Osteoblast (primary cell): ENCODE measurements around the gene MAPRE3. TPM values are rescaled to one million over a fixed set of nuclear protein-coding genes. Genes with fewer than 3 reads are reported as not detected.

Experiments
- DNase-seq: peaks from one replicate; pipeline ENCODE4 v3.0.0; 2011; ENCODE audit warnings: low spot score, mixed read lengths; ENCODE audit not compliant: insufficient read length; ENCODE audit errors: missing footprints
- H2AFZ ChIP-seq: 2 replicates; pipeline ENCODE4 v1.6.0; 2011; ENCODE audit warnings: mild to moderate bottlenecking, low read length
- H3K27ac ChIP-seq: 2 replicates; pipeline ENCODE4 v1.5.1; 2011; ENCODE audit warnings: mild to moderate bottlenecking, low read depth, low read length, moderate library complexity
- H3K27me3 ChIP-seq: 2 replicates; pipeline ENCODE4 v1.6.0; 2012; ENCODE audit warnings: mild to moderate bottlenecking, control low read depth, inconsistent platforms, low read length, moderate library complexity; ENCODE audit not compliant: insufficient read depth
- H3K36me3 ChIP-seq: 2 replicates; pipeline ENCODE4 v1.5.1; 2011; ENCODE audit warnings: mild to moderate bottlenecking, low read length, control low read depth, moderate library complexity; ENCODE audit not compliant: insufficient read depth
- H3K4me1 ChIP-seq: 2 replicates; pipeline ENCODE4 v1.5.1; 2011; ENCODE audit warnings: mild to moderate bottlenecking, low read length, control low read depth, moderate library complexity; ENCODE audit not compliant: insufficient read depth
- H3K4me2 ChIP-seq: 2 replicates; pipeline ENCODE4 v1.6.0; 2011; ENCODE audit warnings: mild to moderate bottlenecking, low read length; ENCODE audit not compliant: insufficient read depth
- H3K4me3 ChIP-seq: fragments of 200-600 bp; sonication (generic); 3 replicates; pipeline ENCODE4 v1.5.1; 2012; ENCODE audit warnings: mild to moderate bottlenecking, low read length, inconsistent platforms; ENCODE audit not compliant: insufficient read depth
- H3K79me2 ChIP-seq: 2 replicates; pipeline ENCODE4 v1.6.0; 2012; ENCODE audit warnings: mild to moderate bottlenecking, low read length, control low read depth, inconsistent platforms; ENCODE audit not compliant: insufficient read depth
- H3K9me3 ChIP-seq: 2 replicates; pipeline ENCODE4 v1.5.1; 2011; ENCODE audit warnings: low read depth, low read length, control low read depth
- H4K20me1 ChIP-seq: 2 replicates; pipeline ENCODE4 v1.6.0; 2012; ENCODE audit warnings: mild to moderate bottlenecking, low read length, control low read depth; ENCODE audit not compliant: insufficient read depth
- CTCF ChIP-seq: IDR thresholded peaks from 2 replicates; pipeline ENCODE4 v1.5.1; 2011; ENCODE audit warnings: mild to moderate bottlenecking, low read depth, low read length, moderate library complexity; ENCODE audit errors: extremely low read depth
- total RNA-seq: library from RNA; depleted of rRNA; stranded (reverse); fragments of >200 nt; gene quantifications from 2 replicates; pipeline ENCODE4 v1.2.3, GENCODE V29; 2012

The MAPRE3 gene
- total RNA-seq, 1 donor: 6.5 TPM

GRCh38 chr2:26964446-26965130, 5.8 kb upstream of the MAPRE3 start:
- no peaks in the 10 kb centered on the region for H3K79me2 ChIP-seq
- no peak overlapping the region for H3K27ac ChIP-seq
- TF ChIP-seq CTCF: no peak
- H3K4me3 ChIP-seq: no peak overlapping the region
- no peak for DNase-seq
- no peak overlapping the region for H2AFZ ChIP-seq
- no peaks in the 10 kb centered on the region for H4K20me1 ChIP-seq
- H3K27me3 ChIP-seq: peaks cover 19% of the 10 kb centered on the region
- no peaks in the 10 kb centered on the region for H3K9me3 ChIP-seq
- H3K4me2 ChIP-seq: no peak overlapping the region
- H3K36me3 ChIP-seq: no peaks in the 10 kb centered on the region
- H3K4me1 ChIP-seq: no peaks in the 10 kb centered on the region

DNA sequence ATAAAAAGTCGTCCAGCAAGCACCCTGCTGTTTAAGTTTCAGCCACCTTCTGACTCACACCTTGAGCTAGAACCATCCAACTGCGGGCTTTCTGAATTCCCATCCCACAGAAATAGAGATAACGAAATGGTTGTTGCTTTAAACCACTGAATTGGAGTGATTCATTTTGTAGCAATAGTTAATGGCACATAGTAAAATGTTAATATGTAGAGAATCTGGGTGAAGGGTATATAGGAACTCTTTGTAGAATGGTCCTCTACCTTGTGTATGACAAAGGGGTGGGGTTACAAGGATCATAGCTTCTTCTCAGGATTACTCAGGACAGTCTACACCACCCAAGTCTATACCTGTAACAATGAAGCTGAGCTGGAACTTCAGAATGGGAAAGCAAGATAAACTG, 2.4 kb upstream of the MAPRE3 start:
- no peak for TF ChIP-seq CTCF

DNA sequence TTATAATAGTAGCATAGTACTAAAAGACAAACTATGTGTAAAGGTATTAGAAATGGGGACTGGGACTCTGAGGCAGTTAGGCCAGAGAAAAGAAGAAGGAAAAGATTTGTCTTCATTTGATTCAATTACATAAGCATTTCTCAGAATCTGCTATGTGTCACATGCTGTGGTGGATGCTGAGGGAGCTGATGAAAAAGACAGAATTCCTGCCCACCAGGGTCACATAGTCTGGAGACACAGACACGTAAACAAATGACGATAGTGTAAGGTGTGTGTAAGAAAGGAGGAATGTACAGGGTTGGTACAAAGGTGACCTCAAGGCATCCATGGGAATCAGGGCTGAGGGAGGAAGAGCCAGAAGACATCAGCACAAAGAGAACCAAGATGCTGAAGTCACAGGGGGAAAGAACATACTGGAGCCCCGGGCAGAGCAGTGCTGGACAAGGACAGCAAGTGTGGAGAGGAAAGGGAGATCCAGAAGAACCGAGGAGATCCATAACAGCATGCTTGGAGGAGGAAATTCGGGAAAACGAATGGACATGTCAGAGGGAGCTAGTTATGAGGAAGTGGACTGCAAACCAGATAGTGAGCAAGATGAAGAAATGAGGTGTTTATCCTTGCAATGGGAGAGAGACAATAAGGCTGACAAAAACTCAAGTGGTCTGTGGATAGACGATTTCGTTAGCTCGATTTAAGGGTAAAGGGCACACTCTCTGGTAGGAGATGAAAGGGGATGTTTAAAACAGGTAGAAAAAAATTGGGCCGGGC, 1.2 kb upstream of the MAPRE3 start:
- Histone ChIP-seq H3K79me2 (peaks cover 3% of the 10 kb centered on the region), H2AFZ (no peak overlapping the region), H3K27me3 (peaks cover 3% of the 10 kb centered on the region), H3K36me3 (no peaks in the 10 kb centered on the region), H3K4me1 (peaks cover 10% of the 10 kb centered on the region), H3K9me3 (no peaks in the 10 kb centered on the region), H3K27ac (no peak overlapping the region), H3K4me2 (no peak overlapping the region), H3K4me3 (no peak overlapping the region), H4K20me1 (peaks cover 17% of the 10 kb centered on the region)
- DNase-seq: no peak
- no peak for TF ChIP-seq CTCF

More for the DNA sequence above, 2.4 kb upstream of the MAPRE3 start:
- Histone ChIP-seq H3K27ac (no peak overlapping the region), H3K4me3 (no peak overlapping the region), H2AFZ (no peak overlapping the region), H3K79me2 (peaks cover 3% of the 10 kb centered on the region), H4K20me1 (peaks cover 14% of the 10 kb centered on the region), H3K27me3 (peaks cover 3% of the 10 kb centered on the region), H3K9me3 (no peaks in the 10 kb centered on the region), H3K36me3 (no peaks in the 10 kb centered on the region), H3K4me2 (no peak overlapping the region), H3K4me1 (peaks cover 10% of the 10 kb centered on the region)
- no peak for DNase-seq
